ENCODE results near the gene PRR22.

The PRR22 gene

DNA sequence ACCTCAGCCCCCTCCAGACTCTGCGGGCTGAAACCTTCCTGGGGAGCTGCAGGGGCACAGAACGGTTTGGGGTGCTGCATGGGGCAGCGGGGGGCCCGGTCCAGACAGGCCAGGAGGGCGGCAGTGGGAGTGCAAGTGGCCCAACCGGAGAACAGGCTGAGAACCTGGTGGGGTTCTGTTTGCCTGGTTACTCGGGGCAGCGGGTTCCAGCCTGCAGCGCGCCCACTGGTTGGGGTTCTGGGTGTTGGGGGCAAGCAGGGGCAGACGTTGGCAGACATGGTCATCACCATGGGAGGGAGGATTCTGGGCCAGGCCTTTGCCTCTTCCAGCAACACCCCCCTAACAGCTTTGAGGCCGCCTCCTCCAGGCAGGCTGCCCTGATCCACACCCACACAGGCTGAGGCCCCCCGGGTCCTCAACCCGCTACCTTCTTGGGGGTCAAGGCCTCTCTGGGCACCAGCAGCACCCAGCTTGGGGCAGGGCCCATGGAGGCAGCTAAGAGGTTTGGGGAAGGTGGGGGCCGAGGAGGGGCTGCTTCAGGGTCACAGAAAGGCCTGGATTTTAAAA is at the start of gene PRR22:
Gene PRR22, minus strand, starts transcription at position 166 of the 567 bp plus-strand sequence. Its CDS starts 86 bp downstream, at position 80.
- no peak for DNase-seq

- DNase-seq, result no peak
Measured at GRCh38 chr19:5832527-5833216, 48.1 kb upstream of the PRR22 start.

GRCh38 chr19:5832061-5832460 is 47.5 kb upstream of the PRR22 start:
- DNase-seq, result no peak

GRCh38 chr19:5831159-5831558 is 46.6 kb upstream of the PRR22 start:
- no peak for DNase-seq

GRCh38 chr19:5829567-5830310 is 45.2 kb upstream of the PRR22 start:
- no peak for DNase-seq

DNA sequence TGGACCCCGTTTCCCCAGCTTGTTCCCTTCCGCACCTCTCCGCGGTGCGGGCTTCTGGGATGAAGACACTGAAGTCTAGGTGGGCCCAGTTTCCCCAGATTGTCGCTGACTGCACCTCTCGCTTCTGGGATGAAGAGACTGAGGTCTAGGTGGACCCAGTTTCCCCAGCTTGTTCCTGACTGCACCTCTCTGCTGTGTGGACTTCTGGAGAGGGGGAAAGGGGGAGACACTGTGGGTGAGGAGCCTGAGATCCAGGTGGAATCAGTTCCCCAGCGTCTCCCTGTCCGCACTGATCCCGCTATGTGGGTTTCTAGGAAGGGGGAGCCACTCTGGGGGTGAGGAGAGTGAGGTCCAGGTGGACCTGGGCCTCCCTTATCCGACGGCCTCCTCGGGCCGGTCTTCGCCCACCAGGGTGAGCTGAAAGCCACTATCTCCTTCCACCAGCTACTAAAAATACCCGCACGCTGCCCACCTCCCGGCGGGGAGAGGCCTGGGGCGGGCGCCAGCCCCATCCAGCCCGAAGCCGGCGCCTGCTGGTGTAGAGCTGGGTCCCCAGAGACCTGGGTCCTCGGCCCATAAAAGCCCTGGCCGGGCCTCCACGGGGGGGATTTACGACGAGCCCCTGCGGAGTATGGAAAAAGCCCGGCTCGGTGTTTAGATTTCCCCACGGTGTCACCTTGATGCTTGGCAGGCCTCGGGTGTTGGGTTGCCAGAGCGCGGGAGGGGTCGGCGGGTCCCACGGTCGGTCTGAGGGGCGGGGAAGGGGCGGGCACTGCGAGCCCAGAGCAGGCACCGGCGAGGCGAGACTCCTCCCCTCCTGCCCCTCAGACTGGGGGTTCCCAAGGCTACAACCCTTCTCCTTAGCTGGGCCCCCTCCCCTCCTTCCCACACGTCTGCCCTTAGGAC is 44.4 kb upstream of the PRR22 start:
- no peak for DNase-seq

DNA sequence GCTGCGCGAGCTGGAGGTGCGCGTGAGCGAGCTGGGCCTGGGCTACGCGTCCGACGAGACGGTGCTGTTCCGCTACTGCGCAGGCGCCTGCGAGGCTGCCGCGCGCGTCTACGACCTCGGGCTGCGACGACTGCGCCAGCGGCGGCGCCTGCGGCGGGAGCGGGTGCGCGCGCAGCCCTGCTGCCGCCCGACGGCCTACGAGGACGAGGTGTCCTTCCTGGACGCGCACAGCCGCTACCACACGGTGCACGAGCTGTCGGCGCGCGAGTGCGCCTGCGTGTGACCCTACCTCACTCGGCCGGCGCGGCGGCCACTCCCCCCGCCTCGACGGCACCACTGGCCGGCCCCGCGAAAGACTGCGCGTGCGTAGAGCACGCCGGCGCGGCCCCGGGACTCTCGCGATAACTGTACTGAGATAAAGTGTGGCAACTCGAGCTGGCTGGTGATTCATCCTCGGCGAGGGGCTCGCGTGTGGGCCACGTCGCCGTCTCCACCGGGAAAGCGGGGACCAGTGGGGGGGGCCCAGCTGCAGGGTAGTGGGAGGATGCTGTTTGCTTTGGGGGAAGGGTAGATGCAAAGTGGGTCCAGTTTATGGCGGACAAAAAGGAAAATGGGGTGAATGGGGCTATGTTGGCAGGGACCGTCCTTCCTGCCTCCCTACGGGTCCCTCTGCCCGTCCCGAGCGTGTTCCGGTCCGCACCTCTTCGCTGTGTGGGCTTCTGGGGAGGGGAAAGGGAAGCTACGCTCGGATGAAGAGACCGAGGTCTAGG is 43.5 kb upstream of the PRR22 start:
- peak; percentile 82 for DNase-seq

DNA sequence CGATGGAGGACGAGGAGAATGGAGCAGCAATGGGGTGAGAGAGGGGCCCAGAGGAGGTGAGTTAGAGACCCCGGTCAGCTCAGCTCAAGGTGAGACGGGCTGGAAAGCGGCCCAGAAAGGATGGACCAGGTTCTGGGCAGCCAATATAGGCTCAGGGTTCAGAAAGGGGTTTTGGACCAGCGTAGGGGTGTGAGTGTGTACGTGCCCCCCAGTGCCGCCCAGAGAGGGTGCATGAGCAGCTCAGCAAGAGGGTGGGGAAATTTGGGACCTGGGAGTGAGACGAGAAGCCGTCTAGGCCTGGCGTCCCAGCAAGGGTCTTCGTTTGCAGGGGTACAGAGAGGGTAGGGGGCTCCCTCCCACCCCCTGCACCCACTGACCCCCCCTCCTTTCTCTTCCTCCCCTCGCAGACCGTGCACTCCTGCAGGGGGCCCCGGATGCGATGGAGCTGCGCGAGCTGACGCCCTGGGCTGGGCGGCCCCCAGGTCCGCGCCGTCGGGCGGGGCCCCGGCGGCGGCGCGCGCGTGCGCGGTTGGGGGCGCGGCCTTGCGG is 42.9 kb upstream of the PRR22 start:
- no peak for DNase-seq

- peak; percentile 96 for DNase-seq
Measured at GRCh38 chr19:5826531-5827341, 42.2 kb upstream of the PRR22 start.

GRCh38 chr19:5825178-5825577 is 40.6 kb upstream of the PRR22 start:
- DNase-seq, result no peak

GRCh38 chr19:5824751-5825150 is 40.2 kb upstream of the PRR22 start:
- DNase-seq, result no peak

GRCh38 chr19:5823579-5824281 is 39.2 kb upstream of the PRR22 start:
- no peak for DNase-seq

- DNase-seq, result no peak
Measured at GRCh38 chr19:5822181-5822844, 37.8 kb upstream of the PRR22 start.

- no peak for DNase-seq
Measured at GRCh38 chr19:5821521-5822180, 37.1 kb upstream of the PRR22 start.

- DNase-seq, result no peak
Measured at GRCh38 chr19:5820785-5821184, 36.2 kb upstream of the PRR22 start.

- DNase-seq, result no peak
Measured at GRCh38 chr19:5818594-5818993, 34.0 kb upstream of the PRR22 start.

- no peak for DNase-seq
Measured at GRCh38 chr19:5817218-5817617, 32.7 kb upstream of the PRR22 start.

GRCh38 chr19:5814852-5815246 is 30.3 kb upstream of the PRR22 start:
- DNase-seq, result no peak

GRCh38 chr19:5814123-5814851 is 29.7 kb upstream of the PRR22 start:
- no peak for DNase-seq
